Measurements from ENCODE around the gene TMEM176A. TPM values are rescaled to one million over a fixed set of nuclear protein-coding genes. Genes with fewer than 3 reads are reported as not detected.
"Not testable (repeated sequence)": the region's sequence is repeated elsewhere in the genome, so short reads cannot be mapped to it uniquely, and the experiment has no call there.

Gene TMEM176A
- total and polyA plus RNA-seq, 9 donors, result 6.2 to 19.4 (median 13.8) TPM

- Histone ChIP-seq H3K27me3 (ENCODE audit: control insufficient read depth, insufficient read depth, low read length) (no peaks in the 10 kb centered on the region), H3K9me3 (replicated peaks; ENCODE audit: control insufficient read depth, low read depth, low read length) (no peaks in the 10 kb centered on the region), H3K4me1 (ENCODE audit: control insufficient read depth, insufficient read depth, low read length) (no peaks in the 10 kb centered on the region), H3K4me3 (ENCODE audit: low read length) (no peak overlapping the region), H3K36me3 (ENCODE audit: control insufficient read depth, insufficient read depth, low read length) (no peaks in the 10 kb centered on the region), H3K27ac (ENCODE audit: low read length) (no peak overlapping the region)
- DNase-seq, result no peak
Measured at GRCh38 chr7:150766334-150766709, 34.2 kb upstream of the TMEM176A start.

- Histone ChIP-seq H3K36me3 (ENCODE audit: control insufficient read depth, insufficient read depth, low read length) (no peaks in the 10 kb centered on the region), H3K4me1 (ENCODE audit: control insufficient read depth, insufficient read depth, low read length) (no peaks in the 10 kb centered on the region), H3K27ac (ENCODE audit: low read length) (no peak overlapping the region), H3K4me3 (ENCODE audit: low read length) (no peak overlapping the region), H3K9me3 (replicated peaks; ENCODE audit: control insufficient read depth, low read depth, low read length) (no peaks in the 10 kb centered on the region), H3K27me3 (ENCODE audit: control insufficient read depth, insufficient read depth, low read length) (no peaks in the 10 kb centered on the region)
- no CpG with 5 or more reads among the region's 4 CpGs for WGBS (ENCODE audit: insufficient coverage)
- no peak for DNase-seq
Measured at GRCh38 chr7:150769768-150770167, 30.8 kb upstream of the TMEM176A start.

- not testable (repeated sequence) for DNase-seq; H3K4me3 ChIP-seq (ENCODE audit: low read length); H3K4me1 ChIP-seq (ENCODE audit: control insufficient read depth, insufficient read depth, low read length); H3K36me3 ChIP-seq (ENCODE audit: control insufficient read depth, insufficient read depth, low read length); H3K27me3 ChIP-seq (ENCODE audit: control insufficient read depth, insufficient read depth, low read length); H3K9me3 ChIP-seq (replicated peaks; ENCODE audit: control insufficient read depth, low read depth, low read length); H3K27ac ChIP-seq (ENCODE audit: low read length)
- WGBS (ENCODE audit: insufficient coverage), result no CpG with 5 or more reads among the region's 1 CpG
Measured at GRCh38 chr7:150774131-150774530, 26.4 kb upstream of the TMEM176A start.

- 43% methylated on average over 4 of the region's 8 CpGs for WGBS (ENCODE audit: insufficient coverage)
Measured at GRCh38 chr7:150778014-150778737, 22.4 kb upstream of the TMEM176A start.

GRCh38 chr7:150778738-150779301 lies 21.7 kb upstream of the TMEM176A start:
- WGBS (ENCODE audit: insufficient coverage), result 0% methylated on average over 4 of the region's 12 CpGs
- Histone ChIP-seq H3K9me3 (replicated peaks; ENCODE audit: control insufficient read depth, low read depth, low read length) (no peaks in the 10 kb centered on the region), H3K27me3 (ENCODE audit: control insufficient read depth, insufficient read depth, low read length) (peaks cover 3% of the 10 kb centered on the region), H3K36me3 (ENCODE audit: control insufficient read depth, insufficient read depth, low read length) (no peaks in the 10 kb centered on the region), H3K4me1 (ENCODE audit: control insufficient read depth, insufficient read depth, low read length) (peaks cover 2% of the 10 kb centered on the region), H3K4me3 (ENCODE audit: low read length) (no peak overlapping the region), H3K27ac (ENCODE audit: low read length) (no peak overlapping the region)
- peak; percentile 92 for DNase-seq

More at GRCh38 chr7:150778014-150778737, 22.4 kb upstream of the TMEM176A start:
- Histone ChIP-seq H3K4me1 (ENCODE audit: control insufficient read depth, insufficient read depth, low read length) (peaks cover 2% of the 10 kb centered on the region), H3K36me3 (ENCODE audit: control insufficient read depth, insufficient read depth, low read length) (no peaks in the 10 kb centered on the region), H3K4me3 (ENCODE audit: low read length) (no peak overlapping the region), H3K27ac (ENCODE audit: low read length) (no peak overlapping the region), H3K9me3 (replicated peaks; ENCODE audit: control insufficient read depth, low read depth, low read length) (no peaks in the 10 kb centered on the region), H3K27me3 (ENCODE audit: control insufficient read depth, insufficient read depth, low read length) (peaks cover 3% of the 10 kb centered on the region)
- no peak for DNase-seq

- Histone ChIP-seq H3K9me3 (replicated peaks; ENCODE audit: control insufficient read depth, low read depth, low read length) (no peaks in the 10 kb centered on the region), H3K4me3 (ENCODE audit: low read length) (no peak overlapping the region), H3K36me3 (ENCODE audit: control insufficient read depth, insufficient read depth, low read length) (no peaks in the 10 kb centered on the region), H3K27ac (ENCODE audit: low read length) (no peak overlapping the region), H3K27me3 (ENCODE audit: control insufficient read depth, insufficient read depth, low read length) (peaks cover 3% of the 10 kb centered on the region), H3K4me1 (ENCODE audit: control insufficient read depth, insufficient read depth, low read length) (peaks cover 15% of the 10 kb centered on the region)
- no peak for DNase-seq
- WGBS (ENCODE audit: insufficient coverage), result 57% methylated on average over 3 of the region's 3 CpGs
Measured at GRCh38 chr7:150780292-150780691, 20.3 kb upstream of the TMEM176A start.

GRCh38 chr7:150781103-150781502 lies 19.5 kb upstream of the TMEM176A start:
- DNase-seq, result peak; percentile 72
- Histone ChIP-seq H3K27ac (ENCODE audit: low read length) (peak overlapping the region; percentile 43), H3K4me1 (ENCODE audit: control insufficient read depth, insufficient read depth, low read length) (peaks cover 21% of the 10 kb centered on the region), H3K36me3 (ENCODE audit: control insufficient read depth, insufficient read depth, low read length) (no peaks in the 10 kb centered on the region), H3K4me3 (ENCODE audit: low read length) (no peak overlapping the region), H3K27me3 (ENCODE audit: control insufficient read depth, insufficient read depth, low read length) (peaks cover 3% of the 10 kb centered on the region), H3K9me3 (replicated peaks; ENCODE audit: control insufficient read depth, low read depth, low read length) (no peaks in the 10 kb centered on the region)
- WGBS (ENCODE audit: insufficient coverage), result 17% methylated on average over 1 of the region's 3 CpGs

- H3K4me1 ChIP-seq (ENCODE audit: control insufficient read depth, insufficient read depth, low read length), result peaks cover 26% of the 10 kb centered on the region
Measured at GRCh38 chr7:150781961-150782360, 18.6 kb upstream of the TMEM176A start.

GRCh38 chr7:150784120-150784736 lies 16.3 kb upstream of the TMEM176A start:
- no peaks in the 10 kb centered on the region for H3K36me3 ChIP-seq (ENCODE audit: control insufficient read depth, insufficient read depth, low read length)
- 29% methylated on average over 4 of the region's 9 CpGs for WGBS (ENCODE audit: insufficient coverage)
- no peak overlapping the region for H3K4me3 ChIP-seq (ENCODE audit: low read length)
- H3K9me3 ChIP-seq (replicated peaks; ENCODE audit: control insufficient read depth, low read depth, low read length), result no peaks in the 10 kb centered on the region
- H3K27ac ChIP-seq (ENCODE audit: low read length), result peak overlapping the region; percentile 42
- DNase-seq, result peak; percentile 18
- H3K27me3 ChIP-seq (ENCODE audit: control insufficient read depth, insufficient read depth, low read length), result no peaks in the 10 kb centered on the region
- H3K4me1 ChIP-seq (ENCODE audit: control insufficient read depth, insufficient read depth, low read length), result peaks cover 47% of the 10 kb centered on the region

More at GRCh38 chr7:150781961-150782360, 18.6 kb upstream of the TMEM176A start:
- Histone ChIP-seq H3K27me3 (ENCODE audit: control insufficient read depth, insufficient read depth, low read length) (peaks cover 3% of the 10 kb centered on the region), H3K27ac (ENCODE audit: low read length) (no peak overlapping the region), H3K4me3 (ENCODE audit: low read length) (no peak overlapping the region), H3K36me3 (ENCODE audit: control insufficient read depth, insufficient read depth, low read length) (no peaks in the 10 kb centered on the region), H3K9me3 (replicated peaks; ENCODE audit: control insufficient read depth, low read depth, low read length) (no peaks in the 10 kb centered on the region)
- no peak for DNase-seq
- 81% methylated on average over 2 of the region's 2 CpGs for WGBS (ENCODE audit: insufficient coverage)

GRCh38 chr7:150784954-150785353 lies 15.6 kb upstream of the TMEM176A start:
- DNase-seq, result peak; percentile 54
- Histone ChIP-seq H3K27me3 (ENCODE audit: control insufficient read depth, insufficient read depth, low read length) (no peaks in the 10 kb centered on the region), H3K4me1 (ENCODE audit: control insufficient read depth, insufficient read depth, low read length) (peaks cover 47% of the 10 kb centered on the region), H3K36me3 (ENCODE audit: control insufficient read depth, insufficient read depth, low read length) (no peaks in the 10 kb centered on the region), H3K4me3 (ENCODE audit: low read length) (no peak overlapping the region), H3K9me3 (replicated peaks; ENCODE audit: control insufficient read depth, low read depth, low read length) (no peaks in the 10 kb centered on the region), H3K27ac (ENCODE audit: low read length) (peak overlapping the region; percentile 42)
- WGBS (ENCODE audit: insufficient coverage), result no CpG with 5 or more reads among the region's 4 CpGs

Data from muscle of leg (tissue), 11 donors.